SH-SY5Y (cell line): Measurements from ENCODE around the gene ACP5.

Experiments
- GATA2 ChIP-seq: IDR thresholded peaks from 2 replicates; pipeline ENCODE4 v1.6.1; 2011; ENCODE audit warnings: mild to moderate bottlenecking, low read depth, low read length
- GATA3 ChIP-seq: IDR thresholded peaks from 2 replicates; pipeline ENCODE4 v1.6.1; 2011; ENCODE audit warnings: low read depth, mild to moderate bottlenecking, low read length, moderate library complexity

Gene ACP5

GRCh38 chr19:11530432-11530831 is 47.0 kb downstream of the ACP5 start:
- no peak for TF ChIP-seq GATA3
- no peak for TF ChIP-seq GATA2

GRCh38 chr19:11528551-11529341 is 48.7 kb downstream of the ACP5 start, which contains the start of gene ECSIT:
Gene ECSIT (minus strand): TSS chr19:11529134. CDS start chr19:11519170, 9,964 bp downstream.
- TF ChIP-seq GATA2, result no peak
- no peak for TF ChIP-seq GATA3
